ENCODE data around the gene NGFR. TPM values are rescaled to one million over a fixed set of nuclear protein-coding genes. Genes with fewer than 3 reads are reported as not detected.

The NGFR gene
- total RNA-seq, 1 donor from 2014 or later = 1.8 TPM

- Mint-ChIP-seq H3K27ac (ENCODE audit: unreplicated experiment) (no peak overlapping the region), H3K9me3 (ENCODE audit: low read depth) (no peaks in the 10 kb centered on the region)
Measured at GRCh38 chr17:49525831-49526741, 31.0 kb downstream of the NGFR start.

GRCh38 chr17:49527927-49528651 lies 33.0 kb downstream of the NGFR start:
- H3K36me3 Mint-ChIP-seq (ENCODE audit: low read depth) = peaks cover 2% of the 10 kb centered on the region
- no peak for TF ChIP-seq CTCF (IDR thresholded peaks at IDR 0.05)
- DNase-seq (ENCODE audit: low spot score) = peak; percentile 29
- no peaks in the 10 kb centered on the region for H3K9me3 Mint-ChIP-seq (ENCODE audit: low read depth)
- peaks cover 42% of the 10 kb centered on the region for H3K27me3 Mint-ChIP-seq (ENCODE audit: low read depth)
- H3K4me1 Mint-ChIP-seq (ENCODE audit: low read depth) = no peaks in the 10 kb centered on the region
- H3K27ac Mint-ChIP-seq (ENCODE audit: unreplicated experiment) = no peak overlapping the region
- H3K4me3 Mint-ChIP-seq (ENCODE audit: unreplicated experiment) = no peak overlapping the region

More at GRCh38 chr17:49525831-49526741, 31.0 kb downstream of the NGFR start:
- H3K4me3 Mint-ChIP-seq (ENCODE audit: unreplicated experiment) = no peak overlapping the region
- H3K27me3 Mint-ChIP-seq (ENCODE audit: low read depth) = peaks cover 38% of the 10 kb centered on the region
- DNase-seq (ENCODE audit: low spot score) = peak; percentile 82
- H3K36me3 Mint-ChIP-seq (ENCODE audit: low read depth) = no peaks in the 10 kb centered on the region
- H3K4me1 Mint-ChIP-seq (ENCODE audit: low read depth) = no peaks in the 10 kb centered on the region
- TF ChIP-seq CTCF (IDR thresholded peaks at IDR 0.05) = no peak

GRCh38 chr17:49528966-49529365 lies 33.9 kb downstream of the NGFR start:
- Mint-ChIP-seq H3K27ac (ENCODE audit: unreplicated experiment) (no peak overlapping the region), H3K36me3 (ENCODE audit: low read depth) (peaks cover 2% of the 10 kb centered on the region), H3K27me3 (ENCODE audit: low read depth) (peaks cover 49% of the 10 kb centered on the region), H3K9me3 (ENCODE audit: low read depth) (no peaks in the 10 kb centered on the region), H3K4me3 (ENCODE audit: unreplicated experiment) (no peak overlapping the region), H3K4me1 (ENCODE audit: low read depth) (no peaks in the 10 kb centered on the region)
- no peak for TF ChIP-seq CTCF (IDR thresholded peaks at IDR 0.05)
- peak; percentile 12 for DNase-seq (ENCODE audit: low spot score)

- Mint-ChIP-seq H3K27me3 (ENCODE audit: low read depth) (peaks cover 51% of the 10 kb centered on the region), H3K4me3 (ENCODE audit: unreplicated experiment) (no peak overlapping the region)
Measured at GRCh38 chr17:49530118-49530517, 35.0 kb downstream of the NGFR start.

More at GRCh38 chr17:49530118-49530517, 35.0 kb downstream of the NGFR start:
- Mint-ChIP-seq H3K27ac (ENCODE audit: unreplicated experiment) (no peak overlapping the region), H3K9me3 (ENCODE audit: low read depth) (no peaks in the 10 kb centered on the region), H3K4me1 (ENCODE audit: low read depth) (no peaks in the 10 kb centered on the region), H3K36me3 (ENCODE audit: low read depth) (peaks cover 2% of the 10 kb centered on the region)
- TF ChIP-seq CTCF (IDR thresholded peaks at IDR 0.05) = no peak
- DNase-seq (ENCODE audit: low spot score) = no peak

Data from chondrocyte (in vitro differentiated cells).